ENCODE data around the gene USP22.

- no peak for TF ChIP-seq EZH2 (IDR thresholded peaks at IDR 0.05; ENCODE audit: low read depth, unreplicated experiment)
- TF ChIP-seq POLR2AphosphoS5 (IDR thresholded peaks at IDR 0.05; ENCODE audit: low read depth): no peak
- TF ChIP-seq CTCF (conservative IDR thresholded peaks at IDR 0.05; ENCODE audit: low read depth in 2 of 2): no peak
Measured at GRCh38 chr17:21046216-21046615, 3.4 kb upstream of the USP22 start.

Measured in GM23338 (cell line).